K562 (cell line): ENCODE measurements around the gene EPB42. TPM values are rescaled to one million over a fixed set of nuclear protein-coding genes. Genes with fewer than 3 reads are reported as not detected.

Experiments used
- BMI1 ChIP-seq: fragments of 150-350 bp; IDR thresholded peaks from 2 replicates; pipeline ENCODE4 v1.6.1; 2014; ENCODE audit warnings: low read length
- HDAC3 ChIP-seq: fragments of 450-650 bp; IDR thresholded peaks from 2 replicates; pipeline ENCODE4 v1.6.1; 2018; ENCODE audit warnings: borderline replicate concordance, mild to moderate bottlenecking, moderate library complexity; ENCODE audit not compliant: partially characterized antibody
- MLLT1 ChIP-seq, 2 experiments: fragments of 450-650 bp; IDR thresholded peaks; 2 replicates each; pipeline ENCODE4 v1.6.1; 2016
- MTA3 ChIP-seq: fragments of 450-650 bp; formaldehyde crosslinking; IDR thresholded peaks from 2 replicates; pipeline ENCODE4 v1.6.1; 2017; ENCODE audit warnings: mild to moderate bottlenecking, borderline replicate concordance
- MYBL2 ChIP-seq, 2 experiments: fragments of 450-650 bp in 1 of 2; sonication (generic) in 1 of 2; formaldehyde crosslinking in 1 of 2; IDR thresholded peaks; 2 replicates each; pipeline versions ENCODE4 v1.6.1 to v1.8.1; 2017 to 2022; ENCODE audit warnings: borderline replicate concordance in 1 of 2, inconsistent platforms in 1 of 2, low read depth in 1 of 2, mild to moderate bottlenecking in 1 of 2, missing genetic modification reagents in 1 of 2, moderate library complexity in 1 of 2
- NCOA6 ChIP-seq: fragments of 450-650 bp; IDR thresholded peaks from 2 replicates; pipeline ENCODE4 v1.6.1; 2017; ENCODE audit warnings: mild to moderate bottlenecking
- NFIX ChIP-seq: fragments of 250-450 bp; sonication (Bioruptor Pico); IDR thresholded peaks from 2 replicates; pipeline ENCODE4 v1.4.0; 2020; ENCODE audit warnings: low read depth, mild to moderate bottlenecking, moderate library complexity
- PRDM10 ChIP-seq: fragments of 450-650 bp; IDR thresholded peaks from 2 replicates; pipeline ENCODE4 v1.6.1; 2018; ENCODE audit not compliant: partially characterized antibody
- RNF219 ChIP-seq: fragments of 250-450 bp; sonication (Bioruptor Pico); IDR thresholded peaks from 2 replicates; pipeline ENCODE4 v1.5.0; 2022; ENCODE audit warnings: mild to moderate bottlenecking
- RREB1 ChIP-seq: fragments of 250-450 bp; sonication (Bioruptor Pico); IDR thresholded peaks from 2 replicates; pipeline ENCODE4 v1.4.0; 2020
- TCF3 ChIP-seq: sonication (generic); formaldehyde crosslinking; IDR thresholded peaks from 2 replicates; pipeline ENCODE4 v1.4.0; 2020; ENCODE audit warnings: mild to moderate bottlenecking, missing genetic modification reagents
- ZBTB12 ChIP-seq: fragments of 250-450 bp; sonication (Bioruptor Pico); IDR thresholded peaks from 2 replicates; pipeline ENCODE4 v1.4.0; 2020
- ZNF212 ChIP-seq: fragments of 450-650 bp; formaldehyde crosslinking; IDR thresholded peaks from 2 replicates; pipeline ENCODE4 v1.4.0; 2020; ENCODE audit warnings: mild to moderate bottlenecking
- polyA plus RNA-seq, 8 experiments: library from polyadenylated mRNA; depleted of rRNA in 4 of 8; stranded (reverse) in 5 of 8; unstranded in 3 of 8; fragments of >200 nt; fragmentation: Nextera tagmentation in 2 of 8; fragmentation: Illumina TruSeq in 1 of 8; extraction: Ambion mirVana in 2 of 8; extraction: Trizol in 1 of 8; gene quantifications; 2 replicates each; pipeline versions ENCODE4 v1.2.1 to v1.2.3, GENCODE V29; 2011 to 2014; ENCODE audit warnings: inconsistent platforms in 1 of 8, missing spikeins in 1 of 8
- total RNA-seq, 7 experiments: library from RNA; depleted of rRNA in 6 of 7; stranded (reverse); fragments of >200 nt in 6 of 7; fragmentation: Illumina TruSeq in 2 of 7; extraction: Trizol in 2 of 7; gene quantifications; 2 replicates each; pipeline versions ENCODE4 v1.2.1 to v1.2.3, GENCODE V29; 2011 to 2021; ENCODE audit warnings: low replicate concordance in 1 of 7

The EPB42 gene
- total and polyA plus RNA-seq, 9 of the 15 experiments (the other 6 are each of a cell fraction or from before 2014, with no cell fraction given) = 0.38 to 2.3 (median 1.4) TPM

GRCh38 chr15:43220991-43221403 is at the start of gene EPB42 (continued):
- TF ChIP-seq ZBTB12 (CRISPR knock-in tag) (no peak), MYBL2 (IDR thresholded peaks at IDR 0.05; ENCODE audit: low read depth) (no peak), MYBL2 (CRISPR knock-in tag; IDR thresholded peaks at IDR 0.05; ENCODE audit: borderline replicate concordance) (no peak), MTA3 (no peak), RREB1 (CRISPR knock-in tag) (no peak), NFIX (no peak), NCOA6 (no peak), MLLT1 (IDR thresholded peaks at IDR 0.05) (no peak), BMI1 (no peak), PRDM10 (no peak), TCF3 (CRISPR knock-in tag) (peak; percentile 90), ZNF212 (no peak), HDAC3 (peak; percentile 67), RNF219 (no peak)
